HG03097 (cell line): ENCODE results near the gene ACSF3.
"Not testable (repeated sequence)": the region's sequence is repeated elsewhere in the genome, so short reads cannot be mapped to it uniquely, and the experiment has no call there.

Experiments
- ATAC-seq: cut with Tn5 transposase; IDR thresholded peaks from one replicate; pipeline ENCODE4 v1.9.1; 2021; ENCODE audit not compliant: unreplicated experiment, low FRiP score

The ACSF3 gene

GRCh38 chr16:89155851-89156739, 62.4 kb downstream of the ACSF3 start:
- no peak for ATAC-seq

- ATAC-seq, result no peak
Measured at GRCh38 chr16:89156740-89157645, 63.3 kb downstream of the ACSF3 start.

GRCh38 chr16:89157778-89158177, 64.1 kb downstream of the ACSF3 start:
- no peak for ATAC-seq

GRCh38 chr16:89159066-89159849, 65.6 kb downstream of the ACSF3 start:
- ATAC-seq, result no peak

GRCh38 chr16:89159850-89160354, 66.2 kb downstream of the ACSF3 start:
- no peak for ATAC-seq

GRCh38 chr16:89160977-89161701, 67.5 kb downstream of the ACSF3 start:
- ATAC-seq, result no peak

- ATAC-seq, result no peak
Measured at GRCh38 chr16:89161763-89162713, 68.4 kb downstream of the ACSF3 start.

- ATAC-seq, result no peak
Measured at GRCh38 chr16:89163297-89163696, 69.6 kb downstream of the ACSF3 start.

- ATAC-seq, result no peak
Measured at GRCh38 chr16:89164436-89164835, 70.8 kb downstream of the ACSF3 start.

GRCh38 chr16:89164847-89165680, 71.4 kb downstream of the ACSF3 start:
- ATAC-seq, result no peak

- not testable (repeated sequence) for ATAC-seq
Measured at GRCh38 chr16:89165681-89165979, 72.0 kb downstream of the ACSF3 start.

- ATAC-seq, result no peak
Measured at GRCh38 chr16:89166696-89167424, 73.2 kb downstream of the ACSF3 start.

GRCh38 chr16:89167425-89167941, 73.8 kb downstream of the ACSF3 start:
- no peak for ATAC-seq

GRCh38 chr16:89168381-89169189, 74.9 kb downstream of the ACSF3 start:
- ATAC-seq, result no peak

GRCh38 chr16:89169778-89170177, 76.1 kb downstream of the ACSF3 start:
- no peak for ATAC-seq
